HCT116 (cell line): ENCODE measurements around the gene SV2A.

Experiments used
- CTCF ChIP-seq, 3 experiments: fragments of 200-600 bp in 1 of 3; sonication (generic) in 1 of 3; IDR thresholded peaks in 2 of 3; conservative IDR thresholded peaks in 1 of 3; 2 replicates each; pipeline ENCODE4 v1.5.1; 2012 to 2017; ENCODE audit warnings: low read depth in 2 of 3, low read length in 2 of 3, antibody characterized with exemption in 1 of 3, borderline replicate concordance in 1 of 3, control low read depth in 1 of 3, mild to moderate bottlenecking in 1 of 3, mixed read lengths in 1 of 3, mixed run types in 1 of 3, moderate library complexity in 1 of 3; ENCODE audit not compliant: insufficient read depth in 1 of 3
- EZH2 ChIP-seq: fragments of 200-600 bp; sonication (generic); IDR thresholded peaks from 2 replicates; pipeline ENCODE4 v1.6.1; 2017; ENCODE audit warnings: antibody characterized with exemption, mixed run types
- EZH2phosphoT487 ChIP-seq: fragments of 200-600 bp; IDR thresholded peaks from 2 replicates; pipeline ENCODE4 v1.6.1; 2018; ENCODE audit warnings: antibody characterized with exemption, borderline replicate concordance
- SIN3A ChIP-seq: IDR thresholded peaks from 2 replicates; pipeline ENCODE4 v1.6.1; 2012; ENCODE audit warnings: low read depth
- SP1 ChIP-seq: IDR thresholded peaks from 2 replicates; pipeline ENCODE4 v1.6.1; 2012; ENCODE audit warnings: low read depth
- YY1 ChIP-seq: IDR thresholded peaks from 2 replicates; pipeline ENCODE4 v1.6.1; 2011; ENCODE audit warnings: low read length, low read depth, moderate library complexity, mild to moderate bottlenecking; ENCODE audit not compliant: insufficient replicate concordance; ENCODE audit errors: extremely low read depth
- ZBTB33 ChIP-seq: IDR thresholded peaks from 2 replicates; pipeline ENCODE4 v1.6.1; 2011; ENCODE audit warnings: mild to moderate bottlenecking, low read length, moderate library complexity; ENCODE audit not compliant: insufficient replicate concordance; ENCODE audit errors: extremely low read depth

DNA sequence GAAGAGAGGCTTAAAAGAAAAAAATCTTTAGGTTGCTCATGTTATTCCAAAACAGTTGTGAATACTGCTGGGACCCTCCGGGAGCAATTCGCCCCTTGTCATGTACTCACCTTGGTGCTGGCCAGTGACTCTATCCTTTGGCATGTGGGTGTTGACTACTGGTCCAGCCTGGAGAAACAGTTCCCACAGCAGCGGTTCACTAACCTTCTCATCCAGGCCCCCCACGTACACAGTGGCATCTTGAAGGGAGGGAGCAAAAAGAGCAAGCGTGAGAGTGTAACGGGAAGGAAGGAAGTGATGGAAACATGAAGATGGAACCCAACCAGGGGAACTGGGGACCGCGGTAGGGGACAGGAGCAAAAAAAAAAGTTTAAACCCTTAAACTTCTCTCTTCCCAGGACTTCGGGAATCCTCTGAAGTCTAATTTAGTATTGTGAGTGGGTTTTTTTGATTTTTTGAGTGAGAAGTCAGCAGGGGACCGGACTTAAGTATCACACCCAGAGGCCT lies 9.5 kb upstream of the SV2A start:
- TF ChIP-seq CTCF (IDR thresholded peaks at IDR 0.05 in 2 of 3, conservative IDR thresholded peaks at IDR 0.05 in 1 of 3; ENCODE audit: borderline replicate concordance in 1 of 3, insufficient read depth in 1 of 3, low read depth in 2 of 3, low read length in 2 of 3) (no peak), EZH2 (no peak), EZH2phosphoT487 (no peak), SP1 (no peak), YY1 (no peak), ZBTB33 (no peak), SIN3A (no peak)
